HEK293 (cell line): Measurements from ENCODE around the gene CBX2.

Experiments
- GLIS1 ChIP-seq: fragments of 450-650 bp; formaldehyde crosslinking; IDR thresholded peaks from 2 replicates; pipeline ENCODE4 v1.5.1; 2016; ENCODE audit warnings: missing biosample characterization, missing genetic modification characterization
- OVOL3 ChIP-seq: fragments of 450-650 bp; formaldehyde crosslinking; IDR thresholded peaks from 2 replicates; pipeline ENCODE4 v1.5.1; 2016; ENCODE audit warnings: missing biosample characterization, missing genetic modification characterization
- WT1 ChIP-seq: fragments of 450-650 bp; formaldehyde crosslinking; IDR thresholded peaks from 2 replicates; pipeline ENCODE4 v1.5.1; 2016; ENCODE audit warnings: missing biosample characterization, missing genetic modification characterization
- ZNF138 ChIP-seq: fragments of 450-650 bp; formaldehyde crosslinking; IDR thresholded peaks from 2 replicates; pipeline ENCODE4 v1.5.1; 2016; ENCODE audit warnings: missing biosample characterization, missing genetic modification characterization, borderline replicate concordance
- ZNF302 ChIP-seq: fragments of 450-650 bp; formaldehyde crosslinking; IDR thresholded peaks from 2 replicates; pipeline ENCODE4 v1.5.1; 2016; ENCODE audit warnings: missing biosample characterization, missing genetic modification characterization, low read depth
- ZNF362 ChIP-seq: fragments of 450-650 bp; formaldehyde crosslinking; IDR thresholded peaks from 2 replicates; pipeline ENCODE4 v1.5.1; 2016; ENCODE audit warnings: missing biosample characterization, missing genetic modification characterization
- ZNF501 ChIP-seq: fragments of 450-650 bp; formaldehyde crosslinking; IDR thresholded peaks from 2 replicates; pipeline ENCODE4 v1.5.1; 2016; ENCODE audit warnings: missing biosample characterization, missing genetic modification characterization
- ZNF513 ChIP-seq: fragments of 450-650 bp; IDR thresholded peaks from 2 replicates; pipeline ENCODE4 v1.5.1; 2018; ENCODE audit warnings: missing biosample characterization, missing genetic modification characterization
- ZNF518A ChIP-seq: fragments of 450-650 bp; formaldehyde crosslinking; conservative IDR thresholded peaks from 2 replicates; pipeline ENCODE4 v1.5.1; 2016; ENCODE audit warnings: low read depth, missing biosample characterization, missing genetic modification characterization
- ZNF530 ChIP-seq: fragments of 450-650 bp; formaldehyde crosslinking; IDR thresholded peaks from 2 replicates; pipeline ENCODE4 v1.5.1; 2016; ENCODE audit warnings: low read depth, missing biosample characterization, missing genetic modification characterization
- ZNF560 ChIP-seq: fragments of 450-650 bp; formaldehyde crosslinking; IDR thresholded peaks from 2 replicates; pipeline ENCODE4 v1.5.1; 2017; ENCODE audit warnings: missing biosample characterization, missing genetic modification characterization, borderline replicate concordance
- ZNF596 ChIP-seq: fragments of 450-650 bp; IDR thresholded peaks from 2 replicates; pipeline ENCODE4 v1.5.0; 2018; ENCODE audit warnings: missing biosample characterization, mild to moderate bottlenecking, missing genetic modification characterization, moderate library complexity
- ZNF624 ChIP-seq: fragments of 450-650 bp; formaldehyde crosslinking; IDR thresholded peaks from 2 replicates; pipeline ENCODE4 v1.5.1; 2017; ENCODE audit warnings: missing biosample characterization, missing genetic modification characterization
- ZNF629 ChIP-seq: fragments of 450-650 bp; formaldehyde crosslinking; IDR thresholded peaks from 2 replicates; pipeline ENCODE4 v1.5.1; 2017; ENCODE audit warnings: missing biosample characterization, missing genetic modification characterization
- ZNF692 ChIP-seq: fragments of 450-650 bp; formaldehyde crosslinking; IDR thresholded peaks from 2 replicates; pipeline ENCODE4 v1.5.1; 2016; ENCODE audit warnings: missing biosample characterization, missing genetic modification characterization
- ZNF76 ChIP-seq: fragments of 450-650 bp; formaldehyde crosslinking; IDR thresholded peaks from 2 replicates; pipeline ENCODE4; 2016; ENCODE audit warnings: low read depth, missing biosample characterization, missing genetic modification characterization, borderline replicate concordance
- ZNF776 ChIP-seq: fragments of 450-650 bp; formaldehyde crosslinking; IDR thresholded peaks from 2 replicates; pipeline ENCODE4 v1.5.0; 2017; ENCODE audit warnings: missing biosample characterization, missing genetic modification characterization, borderline replicate concordance
- ZNF785 ChIP-seq: fragments of 450-650 bp; formaldehyde crosslinking; IDR thresholded peaks from 2 replicates; pipeline ENCODE4 v1.5.1; 2016; ENCODE audit warnings: missing biosample characterization, missing genetic modification characterization
- ZNF830 ChIP-seq: fragments of 450-650 bp; IDR thresholded peaks from 2 replicates; pipeline ENCODE4 v1.5.0; 2018; ENCODE audit warnings: missing biosample characterization, missing genetic modification characterization, low read depth, mild to moderate bottlenecking, moderate library complexity

The CBX2 gene

GRCh38 chr17:79824893-79825579 is 47.1 kb downstream of the CBX2 start (continued):
- TF ChIP-seq ZNF518A (tag by site-specific recombination): no peak
- TF ChIP-seq ZNF629 (tag by site-specific recombination): peak; percentile 59; the same call in 1 of the 2 replicates
- no peak for TF ChIP-seq ZNF530 (tag by site-specific recombination)
- TF ChIP-seq ZNF501 (tag by site-specific recombination): no peak
- TF ChIP-seq ZNF302 (tag by site-specific recombination): no peak
- TF ChIP-seq ZNF830 (tag by site-specific recombination): no peak
- TF ChIP-seq ZNF362 (tag by site-specific recombination): no peak
- no peak for TF ChIP-seq ZNF76
- no peak for TF ChIP-seq ZNF138 (tag by site-specific recombination)
- TF ChIP-seq OVOL3: no peak
- no peak for TF ChIP-seq ZNF513 (tag by site-specific recombination)
- TF ChIP-seq ZNF785: no peak
- 0 out of 2 replicates have a peak, but pooled peaks have one; percentile 64 for TF ChIP-seq ZNF692 (tag by site-specific recombination)
- no peak for TF ChIP-seq ZNF596 (tag by site-specific recombination)
- no peak for TF ChIP-seq ZNF560 (tag by site-specific recombination)
- no peak for TF ChIP-seq ZNF776 (tag by site-specific recombination)
- no peak for TF ChIP-seq GLIS1 (tag by site-specific recombination)
- no peak for TF ChIP-seq WT1
- no peak for TF ChIP-seq ZNF624 (tag by site-specific recombination)
